Liver (tissue), 9 donors: ENCODE measurements around the gene DCTN1. TPM values are rescaled to one million over a fixed set of nuclear protein-coding genes. Genes with fewer than 3 reads are reported as not detected.

Experiments
- DNase-seq: peaks from one replicate; pipeline ENCODE4 v3.0.0-alpha.2; 2017; ENCODE audit warnings: low spot score
- H3K27ac ChIP-seq, 2 donors: one replicate each; pipeline ENCODE4 v1.7.0; 2013; ENCODE audit warnings: inconsistent platforms in 2 of 2, low read length in 2 of 2, control low read depth in 1 of 2, low read depth in 1 of 2, mild to moderate bottlenecking in 1 of 2
- H3K27me3 ChIP-seq, 4 donors: one replicate each; pipeline versions ENCODE4 v1.6.1 to v1.7.0; 2013; ENCODE audit warnings: low read length in 3 of 4, inconsistent platforms in 1 of 4, mild to moderate bottlenecking in 1 of 4, moderate library complexity in 1 of 4; ENCODE audit not compliant: control insufficient read depth in 4 of 4, insufficient read depth in 4 of 4
- H3K36me3 ChIP-seq, 4 donors: one replicate each; pipeline versions ENCODE4 v1.6.1 to v1.7.0; 2013; ENCODE audit warnings: low read length in 3 of 4, mild to moderate bottlenecking in 3 of 4, low read depth in 1 of 4, moderate library complexity in 1 of 4; ENCODE audit not compliant: control insufficient read depth in 4 of 4, insufficient read depth in 3 of 4
- H3K4me1 ChIP-seq, 4 donors: one replicate each; pipeline versions ENCODE4 v1.6.1 to v1.7.0; 2013; ENCODE audit warnings: low read length in 3 of 4, mild to moderate bottlenecking in 3 of 4, moderate library complexity in 1 of 4; ENCODE audit not compliant: control insufficient read depth in 4 of 4, insufficient read depth in 4 of 4
- H3K4me3 ChIP-seq, 3 donors: one replicate each; pipeline versions ENCODE4 v1.6.1 to v1.7.0; 2013; ENCODE audit warnings: low read length in 3 of 3, control low read depth in 1 of 3, low read depth in 1 of 3, mild to moderate bottlenecking in 1 of 3
- H3K9ac ChIP-seq, 2 donors: one replicate each; pipeline ENCODE4 v1.7.0; 2013; ENCODE audit warnings: low read length in 2 of 2, mild to moderate bottlenecking in 2 of 2, moderate library complexity in 2 of 2, control low read depth in 1 of 2, low read depth in 1 of 2
- H3K9me3 ChIP-seq, 4 donors: one replicate each; pipeline versions ENCODE4 v1.6.1 to v1.7.0; 2013; ENCODE audit warnings: low read length in 3 of 4; ENCODE audit not compliant: control insufficient read depth in 4 of 4
- CTCF ChIP-seq: fragments of 150-350 bp; IDR thresholded peaks from 2 replicates; pipeline ENCODE4 v1.5.1; 2017; ENCODE audit warnings: improper control_type of control experiment, low read depth, low read length; ENCODE audit not compliant: missing input control
- EGR1 ChIP-seq, 2 donors: IDR thresholded peaks; 2 replicates each; pipeline ENCODE4 v1.6.1; 2016 to 2018; ENCODE audit warnings: antibody characterized with exemption in 2 of 2, low read depth in 2 of 2
- FOXA1 ChIP-seq: IDR thresholded peaks from 2 replicates; pipeline ENCODE4 v1.6.1; 2016; ENCODE audit warnings: antibody characterized with exemption
- FOXA2 ChIP-seq: IDR thresholded peaks from 2 replicates; pipeline ENCODE4 v1.6.1; 2016; ENCODE audit warnings: antibody characterized with exemption
- GABPA ChIP-seq, 2 donors: IDR thresholded peaks in 1 of 2; conservative IDR thresholded peaks in 1 of 2; 2 replicates each; pipeline ENCODE4 v1.6.1; 2016; ENCODE audit warnings: antibody characterized with exemption in 2 of 2, mild to moderate bottlenecking in 1 of 2, moderate library complexity in 1 of 2
- HNF4A ChIP-seq, 2 donors: conservative IDR thresholded peaks; 2 replicates each; pipeline ENCODE4 v1.6.1; 2016; ENCODE audit warnings: antibody characterized with exemption in 2 of 2, mild to moderate bottlenecking in 2 of 2
- HNF4G ChIP-seq: IDR thresholded peaks from 2 replicates; pipeline ENCODE4 v1.6.1; 2016; ENCODE audit warnings: antibody characterized with exemption
- JUND ChIP-seq, 2 donors: IDR thresholded peaks; 2 replicates each; pipeline ENCODE4 v1.6.1; 2016; ENCODE audit warnings: antibody characterized with exemption in 2 of 2
- MAX ChIP-seq: IDR thresholded peaks from 2 replicates; pipeline ENCODE4 v1.6.1; 2016; ENCODE audit warnings: antibody characterized with exemption
- RAD21 ChIP-seq, 2 donors: IDR thresholded peaks; 2 replicates each; pipeline ENCODE4 v1.6.1; 2016; ENCODE audit warnings: antibody characterized with exemption in 2 of 2, mild to moderate bottlenecking in 2 of 2
- REST ChIP-seq: IDR thresholded peaks from 2 replicates; pipeline ENCODE4 v1.6.1; 2016; ENCODE audit warnings: antibody characterized with exemption, mild to moderate bottlenecking
- RXRA ChIP-seq, 2 donors: IDR thresholded peaks; 2 replicates each; pipeline ENCODE4 v1.6.1; 2017 to 2018; ENCODE audit warnings: antibody characterized with exemption in 2 of 2, mild to moderate bottlenecking in 1 of 2
- SP1 ChIP-seq: IDR thresholded peaks from 2 replicates; pipeline ENCODE4 v1.6.1; 2018; ENCODE audit warnings: antibody characterized with exemption, mild to moderate bottlenecking
- TAF1 ChIP-seq: conservative IDR thresholded peaks from 2 replicates; pipeline ENCODE4 v1.6.1; 2016; ENCODE audit warnings: antibody characterized with exemption, mild to moderate bottlenecking
- WGBS: extraction: QIAGEN DNeasy Blood & Tissue Kit; methylation state at CpG from one replicate; pipeline ENCODE4 v1.1.7; 2013; 5-methylcytosine and 5-hydroxymethylcytosine counted together
- polyA plus RNA-seq, 2 donors: library from polyadenylated mRNA; stranded (reverse) in 1 of 2; unstranded in 1 of 2; fragments of 200-250 nt in 1 of 2; fragments of >200 nt in 1 of 2; fragmentation: Nextera tagmentation in 1 of 2; extraction: Ambion mirVana in 1 of 2; gene quantifications; one replicate each; pipeline versions ENCODE4 v1.2.1 to v1.2.3, GENCODE V29; 2013 to 2015
- total RNA-seq, 2 donors: library from RNA; depleted of rRNA; stranded (reverse); fragments of >200 nt; gene quantifications; one replicate each; pipeline ENCODE4 v1.2.3, GENCODE V29; 2014
- donor health status: healthy.
- donor health status: healthy.
- donor health status: healthy.
- donor health status: healthy.
- donor health status: healthy.

DCTN1 gene
- total and polyA plus RNA-seq, 4 donors = 29.7 to 40.9 (median 33.5) TPM

GRCh38 chr2:74349889-74350288 lies 30.2 kb downstream of the DCTN1 start:
- DNase-seq = no peak
- no peaks in the 10 kb centered on the region for H3K36me3 ChIP-seq
- no peak overlapping the region for H3K9ac ChIP-seq
- no peak overlapping the region for H3K4me3 ChIP-seq
- WGBS = 96% methylated on average over 4 of the region's 4 CpGs
- no peaks in the 10 kb centered on the region for H3K4me1 ChIP-seq
- no peak overlapping the region for H3K27ac ChIP-seq
- no peak for TF ChIP-seq RXRA (IDR thresholded peaks at IDR 0.05)
- TF ChIP-seq CTCF = no peak
- no peak for TF ChIP-seq MAX
- no peak for TF ChIP-seq JUND (IDR thresholded peaks at IDR 0.05)
- TF ChIP-seq REST = no peak
- TF ChIP-seq TAF1 = no peak
- TF ChIP-seq FOXA1 = no peak
- H3K9me3 ChIP-seq = no peaks in the 10 kb centered on the region
- H3K27me3 ChIP-seq = no peaks in the 10 kb centered on the region

GRCh38 chr2:74347742-74348141 lies 32.4 kb downstream of the DCTN1 start:
- Histone ChIP-seq H3K36me3 (no peaks in the 10 kb centered on the region), H3K27ac (no peak overlapping the region), H3K4me3 (no peak overlapping the region), H3K9ac (no peak overlapping the region), H3K4me1 (no peaks in the 10 kb centered on the region), H3K9me3 (no peaks in the 10 kb centered on the region), H3K27me3 (no peaks in the 10 kb centered on the region)
- DNase-seq = no peak
- no peak for TF ChIP-seq EGR1 (IDR thresholded peaks at IDR 0.05; ENCODE audit: low read depth in 2 of 2)
- no peak for TF ChIP-seq HNF4G
- TF ChIP-seq JUND (IDR thresholded peaks at IDR 0.05) = no peak
- TF ChIP-seq SP1 = no peak
- TF ChIP-seq RAD21 (IDR thresholded peaks at IDR 0.05) = no peak
- TF ChIP-seq HNF4A (conservative IDR thresholded peaks at IDR 0.05) = no peak
- TF ChIP-seq FOXA2 = no peak
- no peak for TF ChIP-seq REST
- no peak for TF ChIP-seq CTCF
- no peak for TF ChIP-seq GABPA (IDR thresholded peaks at IDR 0.05 in 1 of 2, conservative IDR thresholded peaks at IDR 0.05 in 1 of 2)
- WGBS = 95% methylated on average over 3 of the region's 3 CpGs
